Measurements from ENCODE around the gene MAST4.

The MAST4 gene

DNA sequence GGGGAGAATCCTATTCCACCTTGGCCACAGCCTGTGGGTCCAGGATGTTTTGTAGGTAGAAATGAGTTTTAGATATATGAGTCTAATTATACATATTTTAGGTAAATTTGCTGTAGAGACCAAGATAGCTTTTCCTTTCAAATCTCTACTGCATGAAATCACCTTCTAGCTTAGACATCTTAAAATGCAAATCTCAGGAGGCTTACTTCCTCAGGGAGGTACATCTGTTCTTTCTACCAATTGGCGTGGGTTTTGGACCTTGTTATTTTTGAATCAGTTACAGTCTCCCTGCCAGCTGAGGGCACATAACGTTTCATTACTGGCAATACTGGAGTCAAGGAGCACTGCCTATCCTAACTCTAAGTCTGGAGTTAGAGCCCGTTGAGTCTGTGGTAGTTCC lies 28.7 kb upstream of the MAST4 start:
- no peaks in the 10 kb centered on the region for H3K4me1 ChIP-seq (ENCODE audit: insufficient read depth, low read length)
- no peak overlapping the region for H3K27ac ChIP-seq (ENCODE audit: low read depth, low read length)
- no peaks in the 10 kb centered on the region for H3K27me3 ChIP-seq (ENCODE audit: control insufficient read depth in 1 of 2, insufficient read depth in 2 of 2, low read length in 2 of 2)
- H3K36me3 ChIP-seq (ENCODE audit: insufficient read depth, low read length), result no peaks in the 10 kb centered on the region
- H3K4me3 ChIP-seq (ENCODE audit: low read depth in 1 of 2, low read length in 2 of 2), result no peak overlapping the region
- no peaks in the 10 kb centered on the region for H3K9me3 ChIP-seq (ENCODE audit: low read length)
- no peak overlapping the region for H3K9ac ChIP-seq (ENCODE audit: low read length)

DNA sequence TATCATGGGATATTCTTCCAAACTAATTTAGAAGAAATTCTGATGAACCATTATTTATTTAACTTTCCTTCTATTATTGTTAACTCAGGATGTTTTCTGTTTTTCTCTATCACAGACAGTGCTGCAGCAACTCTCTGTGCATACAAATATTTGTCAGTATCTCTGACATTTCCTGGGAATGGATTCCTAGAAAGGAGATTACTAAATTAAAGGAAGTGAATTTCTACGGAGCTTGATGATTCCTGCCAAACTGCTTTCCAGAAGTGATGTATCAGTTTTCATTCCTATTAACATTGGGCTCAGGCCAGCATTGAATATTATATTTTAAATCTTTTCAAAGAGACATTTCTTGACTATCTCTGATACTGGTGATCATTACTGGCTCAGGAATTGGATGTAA lies 26.0 kb upstream of the MAST4 start:
- Histone ChIP-seq H3K27ac (ENCODE audit: low read depth, low read length) (no peak overlapping the region), H3K4me1 (ENCODE audit: insufficient read depth, low read length) (no peaks in the 10 kb centered on the region), H3K36me3 (ENCODE audit: insufficient read depth, low read length) (no peaks in the 10 kb centered on the region), H3K9ac (ENCODE audit: low read length) (no peak overlapping the region), H3K4me3 (ENCODE audit: low read depth in 1 of 2, low read length in 2 of 2) (no peak overlapping the region), H3K27me3 (ENCODE audit: control insufficient read depth in 1 of 2, insufficient read depth in 2 of 2, low read length in 2 of 2) (no peaks in the 10 kb centered on the region), H3K9me3 (ENCODE audit: low read length) (no peaks in the 10 kb centered on the region)

DNA sequence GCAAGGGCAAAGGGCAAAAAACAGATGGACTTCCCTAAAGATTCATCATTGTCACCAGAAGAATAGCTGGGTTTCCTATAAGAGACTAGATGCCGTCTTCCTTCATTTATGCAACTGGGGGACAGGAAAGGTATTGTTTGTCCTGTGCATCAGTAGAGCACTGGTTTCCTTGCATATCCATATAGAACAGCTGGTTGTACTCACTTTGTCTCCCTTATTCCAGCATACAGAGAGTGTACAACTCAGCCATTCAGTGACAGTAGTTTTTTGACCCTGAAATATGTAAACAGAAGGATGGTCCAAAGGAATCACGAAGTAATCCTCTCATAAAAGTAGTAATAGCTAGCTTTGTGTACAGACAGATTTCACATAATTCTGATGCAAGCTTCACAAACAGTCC lies 22.5 kb upstream of the MAST4 start:
- H3K9me3 ChIP-seq (ENCODE audit: low read length), result no peaks in the 10 kb centered on the region
- no peak overlapping the region for H3K27ac ChIP-seq (ENCODE audit: low read depth, low read length)
- H3K27me3 ChIP-seq (ENCODE audit: control insufficient read depth in 1 of 2, insufficient read depth in 2 of 2, low read length in 2 of 2), result no peaks in the 10 kb centered on the region
- H3K4me1 ChIP-seq (ENCODE audit: insufficient read depth, low read length), result no peaks in the 10 kb centered on the region
- H3K9ac ChIP-seq (ENCODE audit: low read length), result no peak overlapping the region
- H3K4me3 ChIP-seq (ENCODE audit: low read depth in 1 of 2, low read length in 2 of 2), result no peak overlapping the region
- no peaks in the 10 kb centered on the region for H3K36me3 ChIP-seq (ENCODE audit: insufficient read depth, low read length)

DNA sequence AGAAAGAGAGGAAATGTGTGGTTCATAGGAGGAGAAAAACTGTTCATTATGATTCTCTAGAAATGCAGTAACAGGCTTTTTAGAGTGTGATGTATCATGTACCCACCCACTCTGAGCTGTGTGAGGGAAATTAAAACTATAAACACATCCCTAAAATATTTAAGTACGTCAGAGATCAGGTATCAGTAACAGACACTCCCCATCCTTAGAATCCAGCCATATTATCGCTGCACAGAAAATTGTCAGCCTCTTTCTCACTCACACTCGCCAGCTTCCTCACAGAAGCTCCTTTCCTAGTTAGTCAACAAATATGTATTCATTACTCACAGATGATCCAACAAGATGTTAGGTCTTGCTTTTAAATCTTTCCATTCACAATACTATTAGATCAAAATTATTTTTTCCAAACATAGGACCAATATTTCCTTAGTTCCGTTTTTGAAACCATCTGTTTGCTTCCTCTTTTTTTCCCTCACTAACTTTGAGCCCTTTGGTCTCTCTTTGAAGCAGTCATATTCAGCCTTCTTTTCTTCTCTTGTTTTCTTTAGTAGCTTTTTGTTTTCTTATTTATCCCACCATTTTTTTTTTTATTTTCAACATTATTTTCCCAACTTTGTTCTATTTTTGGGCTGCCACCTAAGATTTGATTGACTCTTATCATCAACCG lies 13.6 kb upstream of the MAST4 start:
- Histone ChIP-seq H3K4me3 (ENCODE audit: low read depth in 1 of 2, low read length in 2 of 2) (no peak overlapping the region), H3K27me3 (ENCODE audit: control insufficient read depth in 1 of 2, insufficient read depth in 2 of 2, low read length in 2 of 2) (no peaks in the 10 kb centered on the region), H3K27ac (ENCODE audit: low read depth, low read length) (no peak overlapping the region), H3K9me3 (ENCODE audit: low read length) (no peaks in the 10 kb centered on the region), H3K36me3 (ENCODE audit: insufficient read depth, low read length) (no peaks in the 10 kb centered on the region), H3K9ac (ENCODE audit: low read length) (no peak overlapping the region), H3K4me1 (ENCODE audit: insufficient read depth, low read length) (no peaks in the 10 kb centered on the region)

DNA sequence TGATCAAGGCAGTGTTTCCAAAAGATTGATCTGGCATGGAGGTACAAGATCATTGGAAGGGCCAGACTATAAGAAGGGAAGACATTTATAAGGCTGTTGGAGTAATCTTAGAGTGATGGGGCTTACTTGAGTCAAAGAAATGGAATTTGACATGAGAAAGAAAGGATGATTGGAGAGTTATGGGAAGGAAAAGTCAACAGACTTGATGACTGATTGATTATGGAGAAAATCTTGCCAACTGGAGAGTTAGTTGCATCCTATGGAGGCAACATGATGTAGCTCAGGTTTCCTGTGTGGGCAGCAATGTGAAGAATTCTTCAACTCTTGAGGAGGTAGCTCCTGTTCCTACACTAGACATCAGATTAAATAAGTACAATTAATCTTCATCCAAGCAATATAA lies 10.9 kb upstream of the MAST4 start:
- Histone ChIP-seq H3K4me1 (ENCODE audit: insufficient read depth, low read length) (no peaks in the 10 kb centered on the region), H3K9me3 (ENCODE audit: low read length) (no peaks in the 10 kb centered on the region), H3K27me3 (ENCODE audit: control insufficient read depth in 1 of 2, insufficient read depth in 2 of 2, low read length in 2 of 2) (no peaks in the 10 kb centered on the region), H3K27ac (ENCODE audit: low read depth, low read length) (no peak overlapping the region), H3K36me3 (ENCODE audit: insufficient read depth, low read length) (no peaks in the 10 kb centered on the region), H3K9ac (ENCODE audit: low read length) (no peak overlapping the region), H3K4me3 (ENCODE audit: low read depth in 1 of 2, low read length in 2 of 2) (no peak overlapping the region)

DNA sequence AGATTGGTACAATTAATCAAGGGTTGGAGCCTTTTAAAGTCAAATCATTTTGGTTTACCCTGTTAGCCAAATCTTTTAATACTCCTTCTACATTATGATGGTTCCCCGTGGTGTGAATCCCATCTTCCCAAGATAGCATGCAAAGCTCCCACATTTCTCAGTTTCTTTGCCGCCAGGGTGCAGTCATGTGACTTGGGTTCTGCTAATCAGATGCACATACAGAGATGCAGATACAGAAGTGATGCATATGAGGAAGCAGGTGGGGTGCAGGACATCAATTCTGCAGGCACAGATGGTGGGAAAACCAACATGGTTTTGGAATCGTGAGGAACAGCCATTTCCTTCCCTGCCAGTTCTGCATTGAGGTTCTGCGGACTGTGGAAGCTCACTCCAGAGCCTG lies 8.4 kb upstream of the MAST4 start:
- Histone ChIP-seq H3K4me3 (ENCODE audit: low read depth in 1 of 2, low read length in 2 of 2) (no peak overlapping the region), H3K9me3 (ENCODE audit: low read length) (no peaks in the 10 kb centered on the region), H3K36me3 (ENCODE audit: insufficient read depth, low read length) (no peaks in the 10 kb centered on the region), H3K9ac (ENCODE audit: low read length) (no peak overlapping the region), H3K27me3 (ENCODE audit: control insufficient read depth in 1 of 2, insufficient read depth in 2 of 2, low read length in 2 of 2) (no peaks in the 10 kb centered on the region), H3K27ac (ENCODE audit: low read depth, low read length) (no peak overlapping the region), H3K4me1 (ENCODE audit: insufficient read depth, low read length) (no peaks in the 10 kb centered on the region)

DNA sequence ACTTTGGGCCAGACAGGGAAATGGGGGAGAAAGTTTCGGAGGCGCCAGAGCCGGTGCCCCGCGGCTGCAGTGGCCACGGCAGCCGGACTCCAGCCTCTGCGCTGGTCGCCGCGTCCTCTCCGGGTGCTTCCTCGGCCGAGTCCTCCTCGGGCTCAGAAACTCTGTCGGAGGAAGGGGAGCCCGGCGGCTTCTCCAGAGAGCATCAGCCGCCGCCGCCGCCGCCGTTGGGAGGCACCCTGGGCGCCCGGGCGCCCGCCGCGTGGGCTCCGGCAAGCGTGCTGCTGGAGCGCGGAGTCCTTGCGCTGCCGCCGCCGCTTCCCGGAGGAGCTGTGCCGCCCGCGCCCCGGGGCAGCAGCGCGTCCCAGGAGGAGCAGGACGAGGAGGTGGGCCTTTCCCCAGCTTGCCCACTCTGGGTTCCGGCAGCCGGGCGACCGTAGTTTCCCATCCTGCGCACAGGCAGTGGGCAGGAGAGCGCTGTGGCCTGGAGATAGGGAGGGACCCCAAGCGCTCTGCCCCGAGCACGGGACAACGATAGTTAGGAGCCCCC lies 516 bp downstream of the MAST4 start:
- Histone ChIP-seq H3K9ac (ENCODE audit: low read length) (no peak overlapping the region), H3K4me1 (ENCODE audit: insufficient read depth, low read length) (peaks cover 10% of the 10 kb centered on the region), H3K9me3 (ENCODE audit: low read length) (no peaks in the 10 kb centered on the region), H3K4me3 (ENCODE audit: low read depth in 1 of 2, low read length in 2 of 2) (peak overlapping the region; percentile 71 to 74), H3K27me3 (ENCODE audit: control insufficient read depth in 1 of 2, insufficient read depth in 2 of 2, low read length in 2 of 2) (peaks cover 12 to 16% of the 10 kb centered on the region in 2 donors), H3K27ac (ENCODE audit: low read depth, low read length) (no peak overlapping the region), H3K36me3 (ENCODE audit: insufficient read depth, low read length) (no peaks in the 10 kb centered on the region)

DNA sequence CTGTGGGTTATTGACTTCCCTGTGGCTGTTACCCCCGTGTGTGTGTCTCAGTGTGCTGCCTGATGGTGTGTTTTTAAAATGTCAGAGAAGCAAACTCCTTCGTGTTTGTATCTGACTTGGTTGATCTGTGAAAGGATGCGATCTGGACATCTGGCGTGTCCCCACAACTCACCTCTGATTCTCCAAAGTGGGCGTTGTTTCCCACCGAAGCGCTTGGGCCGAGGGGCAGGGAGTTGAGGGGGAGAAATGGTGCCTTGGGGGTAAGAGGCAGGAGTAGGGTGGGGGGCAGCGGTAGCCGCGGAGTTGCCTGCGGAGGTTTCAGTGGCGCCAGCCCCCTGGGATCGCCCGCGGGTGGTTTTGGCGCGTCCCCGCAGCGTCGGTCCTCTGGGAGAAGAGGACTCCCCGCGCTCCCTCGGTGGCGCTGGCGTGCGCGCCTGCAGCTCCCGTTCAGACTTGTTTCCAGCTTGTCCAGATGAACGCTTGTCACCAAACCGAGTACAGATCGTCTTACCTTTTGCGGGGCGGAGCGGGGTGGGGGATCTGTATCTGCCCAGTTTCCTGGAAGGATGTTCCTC lies 1.1 kb downstream of the MAST4 start:
- H3K27ac ChIP-seq (ENCODE audit: low read depth, low read length), result no peak overlapping the region
- peak overlapping the region; percentile 59 to 74 for H3K4me3 ChIP-seq (ENCODE audit: low read depth in 1 of 2, low read length in 2 of 2)
- no peaks in the 10 kb centered on the region for H3K9me3 ChIP-seq (ENCODE audit: low read length)
- H3K4me1 ChIP-seq (ENCODE audit: insufficient read depth, low read length), result peaks cover 10% of the 10 kb centered on the region
- peaks cover 12 to 16% of the 10 kb centered on the region in 2 donors for H3K27me3 ChIP-seq (ENCODE audit: control insufficient read depth in 1 of 2, insufficient read depth in 2 of 2, low read length in 2 of 2)
- no peak overlapping the region for H3K9ac ChIP-seq (ENCODE audit: low read length)
- no peaks in the 10 kb centered on the region for H3K36me3 ChIP-seq (ENCODE audit: insufficient read depth, low read length)

DNA sequence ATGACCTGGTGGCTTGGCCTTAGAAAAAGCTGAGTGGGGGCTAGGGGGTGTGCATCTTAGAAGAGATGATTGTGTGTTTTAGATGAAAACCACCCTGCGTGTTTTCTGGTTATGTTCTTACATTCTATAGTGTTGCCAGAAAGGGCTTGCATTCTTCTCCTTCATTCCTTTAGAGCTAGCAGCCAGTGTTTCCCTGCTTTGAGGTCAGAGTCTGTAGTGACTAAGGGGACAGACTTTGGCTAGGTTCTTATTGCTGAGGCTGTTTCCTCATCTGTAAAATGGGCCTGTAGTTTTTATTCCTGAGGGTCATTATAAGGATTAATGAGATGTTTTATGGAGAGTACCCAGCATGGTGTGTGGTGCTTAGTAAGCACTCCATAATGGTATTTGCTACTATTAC lies 6.4 kb downstream of the MAST4 start:
- H3K4me1 ChIP-seq (ENCODE audit: insufficient read depth, low read length), result peaks cover 3% of the 10 kb centered on the region

DNA sequence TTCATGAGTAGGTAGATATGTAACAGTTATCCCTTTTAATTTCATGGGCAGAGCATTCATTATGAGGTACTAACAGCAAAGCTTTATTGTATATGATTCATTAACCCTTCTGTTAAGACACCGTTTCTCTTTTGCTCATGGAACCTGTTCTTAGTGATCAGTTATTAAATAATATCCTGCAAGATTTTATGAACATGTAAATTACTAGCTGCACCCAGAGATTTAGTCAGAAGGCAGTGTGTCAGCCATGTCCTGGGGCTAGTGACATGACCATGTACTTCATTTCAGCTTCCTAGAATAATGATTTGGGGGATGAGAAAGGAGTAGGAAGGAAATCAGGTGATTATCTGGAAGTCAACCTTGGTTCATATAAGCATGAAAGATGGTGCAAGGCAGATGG lies 7.0 kb downstream of the MAST4 start:
- no peaks in the 10 kb centered on the region for H3K36me3 ChIP-seq (ENCODE audit: insufficient read depth, low read length)
- H3K4me1 ChIP-seq (ENCODE audit: insufficient read depth, low read length), result no peaks in the 10 kb centered on the region
- H3K27me3 ChIP-seq (ENCODE audit: control insufficient read depth in 1 of 2, insufficient read depth in 2 of 2, low read length in 2 of 2), result peaks cover 6 to 16% of the 10 kb centered on the region in 2 donors
- H3K9me3 ChIP-seq (ENCODE audit: low read length), result no peaks in the 10 kb centered on the region
- H3K27ac ChIP-seq (ENCODE audit: low read depth, low read length), result no peak overlapping the region
- no peak overlapping the region for H3K9ac ChIP-seq (ENCODE audit: low read length)
- no peak overlapping the region for H3K4me3 ChIP-seq (ENCODE audit: low read depth in 1 of 2, low read length in 2 of 2)

More for the DNA sequence above, 6.4 kb downstream of the MAST4 start:
- Histone ChIP-seq H3K9me3 (ENCODE audit: low read length) (no peaks in the 10 kb centered on the region), H3K27ac (ENCODE audit: low read depth, low read length) (no peak overlapping the region), H3K4me3 (ENCODE audit: low read depth in 1 of 2, low read length in 2 of 2) (no peak overlapping the region), H3K27me3 (ENCODE audit: control insufficient read depth in 1 of 2, insufficient read depth in 2 of 2, low read length in 2 of 2) (peaks cover 12 to 16% of the 10 kb centered on the region in 2 donors), H3K9ac (ENCODE audit: low read length) (no peak overlapping the region), H3K36me3 (ENCODE audit: insufficient read depth, low read length) (no peaks in the 10 kb centered on the region)

DNA sequence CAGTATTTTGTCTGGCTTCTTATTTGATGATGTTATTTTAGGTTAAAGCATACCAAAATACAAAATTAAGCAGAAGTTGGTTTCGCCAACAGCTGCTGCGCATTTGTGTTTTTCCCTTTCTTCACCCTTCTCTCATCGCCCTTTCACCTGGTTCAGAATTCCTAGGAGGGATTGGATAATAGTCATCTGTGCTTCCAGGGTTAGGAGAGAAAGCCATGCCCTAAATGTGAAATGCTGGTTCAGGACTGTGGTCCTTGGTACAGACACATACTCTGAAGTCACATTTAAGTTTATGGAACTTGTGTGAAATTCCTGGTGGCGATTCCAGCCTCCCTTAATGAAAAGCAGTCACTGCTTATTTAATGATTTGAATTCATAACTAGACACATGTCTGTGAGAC lies 7.7 kb downstream of the MAST4 start:
- no peaks in the 10 kb centered on the region for H3K4me1 ChIP-seq (ENCODE audit: insufficient read depth, low read length)
- H3K27me3 ChIP-seq (ENCODE audit: control insufficient read depth in 1 of 2, insufficient read depth in 2 of 2, low read length in 2 of 2), result peaks cover 0 to 10% of the 10 kb centered on the region in 2 donors
- H3K9me3 ChIP-seq (ENCODE audit: low read length), result no peaks in the 10 kb centered on the region
- H3K36me3 ChIP-seq (ENCODE audit: insufficient read depth, low read length), result no peaks in the 10 kb centered on the region
- no peak overlapping the region for H3K4me3 ChIP-seq (ENCODE audit: low read depth in 1 of 2, low read length in 2 of 2)
- no peak overlapping the region for H3K27ac ChIP-seq (ENCODE audit: low read depth, low read length)
- H3K9ac ChIP-seq (ENCODE audit: low read length), result no peak overlapping the region

DNA sequence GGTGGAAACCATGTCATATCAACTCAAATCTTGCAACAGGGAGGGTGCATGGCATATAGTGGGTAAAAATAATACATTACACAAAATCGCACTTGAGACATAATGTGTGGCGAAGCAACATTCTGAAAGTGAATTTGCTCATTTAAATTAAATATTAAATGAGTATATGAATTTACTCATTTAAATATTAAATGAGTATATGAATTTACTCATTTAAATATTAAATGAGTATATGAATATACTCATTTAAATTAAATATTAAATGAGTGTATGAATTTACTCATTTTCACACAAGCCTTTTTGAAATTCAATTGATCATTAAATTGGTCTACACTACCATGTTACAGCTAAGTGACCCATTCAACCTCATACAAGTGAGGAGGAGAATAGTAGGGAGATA lies 10.5 kb downstream of the MAST4 start:
- H3K9ac ChIP-seq (ENCODE audit: low read length), result no peak overlapping the region
- H3K4me1 ChIP-seq (ENCODE audit: insufficient read depth, low read length), result no peaks in the 10 kb centered on the region

More for the DNA sequence above, 10.5 kb downstream of the MAST4 start:
- H3K27ac ChIP-seq (ENCODE audit: low read depth, low read length), result no peak overlapping the region
- H3K4me3 ChIP-seq (ENCODE audit: low read depth in 1 of 2, low read length in 2 of 2), result no peak overlapping the region
- no peaks in the 10 kb centered on the region for H3K9me3 ChIP-seq (ENCODE audit: low read length)
- H3K36me3 ChIP-seq (ENCODE audit: insufficient read depth, low read length), result no peaks in the 10 kb centered on the region
- H3K27me3 ChIP-seq (ENCODE audit: control insufficient read depth in 1 of 2, insufficient read depth in 2 of 2, low read length in 2 of 2), result no peaks in the 10 kb centered on the region
